Measurements from ENCODE around the gene TMEM161B. TPM values are rescaled to one million over a fixed set of nuclear protein-coding genes. Genes with fewer than 3 reads are reported as not detected.

Gene TMEM161B
- polyA plus RNA-seq, 1 donor from 2014 or later: 72.0 TPM

DNA sequence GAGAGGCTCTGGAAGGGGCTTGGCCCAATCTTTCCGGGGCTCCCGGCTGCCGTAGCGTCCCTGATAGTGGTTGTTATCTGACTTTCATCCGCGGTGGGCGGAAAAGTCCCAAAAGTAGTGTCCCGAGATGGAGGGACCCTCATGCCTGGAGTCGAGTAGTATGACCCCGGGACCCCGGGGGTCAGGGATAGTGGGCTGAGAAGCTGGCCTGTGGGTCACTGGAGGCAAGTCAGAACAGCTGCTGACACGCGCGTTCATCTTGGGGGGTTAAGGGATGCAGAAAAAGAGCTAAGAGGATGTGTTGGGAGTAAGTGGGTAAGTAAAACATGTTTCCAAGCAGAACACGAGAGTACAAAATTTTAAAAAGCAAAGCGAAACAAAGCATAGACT, 123.4 kb downstream of the TMEM161B start:
- Histone ChIP-seq H3K9ac (ENCODE audit: low read length) (peak overlapping the region; percentile 44), H3K9me3 (ENCODE audit: low read length) (no peaks in the 10 kb centered on the region), H4K20me1 (ENCODE audit: insufficient read depth) (no peaks in the 10 kb centered on the region), H3K9me2 (ENCODE audit: insufficient read depth, low read length) (no peaks in the 10 kb centered on the region), H3K4me2 (ENCODE audit: low read length) (no peak overlapping the region), H3K27ac (ENCODE audit: low read length) (peak overlapping the region; percentile 100), H3K27me3 (ENCODE audit: insufficient read depth, low read depth, low read length) (no peaks in the 10 kb centered on the region), H2AFZ (ENCODE audit: low read depth, low read length) (no peak overlapping the region), H3F3A (ENCODE audit: insufficient read depth, low read length, poor library complexity, severe bottlenecking) (peaks cover 3% of the 10 kb centered on the region), H3K4me3 (ENCODE audit: low read length) (peak overlapping the region; percentile 46), H3K79me2 (replicated peaks; ENCODE audit: insufficient read depth, low read length) (peaks cover 21% of the 10 kb centered on the region), H3K36me3 (ENCODE audit: insufficient read depth, low read length) (no peaks in the 10 kb centered on the region)
- TF ChIP-seq MXI1 (conservative IDR thresholded peaks at IDR 0.05; ENCODE audit: poor library complexity, severe bottlenecking) (no peak), POLR2AphosphoS5 (IDR thresholded peaks at IDR 0.05) (no peak), EZH2 (IDR thresholded peaks at IDR 0.05; ENCODE audit: borderline replicate concordance, insufficient read depth, low read length, poor library complexity, severe bottlenecking) (no peak), SMC3 (conservative IDR thresholded peaks at IDR 0.05; ENCODE audit: poor library complexity) (no peak), TAF1 (IDR thresholded peaks at IDR 0.05; ENCODE audit: low read depth) (no peak), REST (IDR thresholded peaks at IDR 0.05; ENCODE audit: borderline replicate concordance) (no peak), RAD21 (conservative IDR thresholded peaks at IDR 0.05) (no peak), EP300 (conservative IDR thresholded peaks at IDR 0.05; ENCODE audit: poor library complexity, severe bottlenecking) (no peak)
- TF ChIP-seq, protein P1, sequence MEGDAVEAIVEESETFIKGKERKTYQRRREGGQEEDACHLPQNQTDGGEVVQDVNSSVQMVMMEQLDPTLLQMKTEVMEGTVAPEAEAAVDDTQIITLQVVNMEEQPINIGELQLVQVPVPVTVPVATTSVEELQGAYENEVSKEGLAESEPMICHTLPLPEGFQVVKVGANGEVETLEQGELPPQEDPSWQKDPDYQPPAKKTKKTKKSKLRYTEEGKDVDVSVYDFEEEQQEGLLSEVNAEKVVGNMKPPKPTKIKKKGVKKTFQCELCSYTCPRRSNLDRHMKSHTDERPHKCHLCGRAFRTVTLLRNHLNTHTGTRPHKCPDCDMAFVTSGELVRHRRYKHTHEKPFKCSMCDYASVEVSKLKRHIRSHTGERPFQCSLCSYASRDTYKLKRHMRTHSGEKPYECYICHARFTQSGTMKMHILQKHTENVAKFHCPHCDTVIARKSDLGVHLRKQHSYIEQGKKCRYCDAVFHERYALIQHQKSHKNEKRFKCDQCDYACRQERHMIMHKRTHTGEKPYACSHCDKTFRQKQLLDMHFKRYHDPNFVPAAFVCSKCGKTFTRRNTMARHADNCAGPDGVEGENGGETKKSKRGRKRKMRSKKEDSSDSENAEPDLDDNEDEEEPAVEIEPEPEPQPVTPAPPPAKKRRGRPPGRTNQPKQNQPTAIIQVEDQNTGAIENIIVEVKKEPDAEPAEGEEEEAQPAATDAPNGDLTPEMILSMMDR (IDR thresholded peaks at IDR 0.05; ENCODE audit: poor library complexity, severe bottlenecking): no peak

Small RNA genes lying within 50 kb of the gene (small RNA-seq; reads per million reads assigned to genes)
- gene RNA5SP187: 0 reads per million in 3 experiments

Measured in neural cell (in vitro differentiated cells).